NB4 (cell line): ENCODE measurements around the gene CLDND1.

ENCODE experiments used
- CTCF ChIP-seq: IDR thresholded peaks from one replicate; pipeline ENCODE4 v1.5.1; 2012; ENCODE audit warnings: low read depth, low read length
- MAX ChIP-seq: IDR thresholded peaks from 2 replicates; pipeline ENCODE4 v1.6.1; 2011; ENCODE audit warnings: low read depth, low read length
- MYC ChIP-seq: IDR thresholded peaks from 2 replicates; pipeline ENCODE4 v1.6.1; 2011; ENCODE audit warnings: low read depth, low read length
- POLR2A ChIP-seq: IDR thresholded peaks from 2 replicates; pipeline ENCODE4 v1.6.1; 2011; ENCODE audit warnings: mild to moderate bottlenecking; ENCODE audit not compliant: insufficient read length; ENCODE audit errors: extremely low read depth

- TF ChIP-seq CTCF (no peak), MYC (no peak), POLR2A (no peak), MAX (no peak)
These were observed 10.1 kb downstream of the CLDND1 start for GRCh38 chr3:98512576-98512975.
